GM19193 (cell line): ENCODE data around the gene SNX20.

Source experiments
- POLR2A ChIP-seq: IDR thresholded peaks from 4 replicates; pipeline ENCODE4 v1.6.1; 2011; ENCODE audit not compliant: insufficient read depth, insufficient read length; ENCODE audit errors: extremely low read depth

The SNX20 gene

DNA sequence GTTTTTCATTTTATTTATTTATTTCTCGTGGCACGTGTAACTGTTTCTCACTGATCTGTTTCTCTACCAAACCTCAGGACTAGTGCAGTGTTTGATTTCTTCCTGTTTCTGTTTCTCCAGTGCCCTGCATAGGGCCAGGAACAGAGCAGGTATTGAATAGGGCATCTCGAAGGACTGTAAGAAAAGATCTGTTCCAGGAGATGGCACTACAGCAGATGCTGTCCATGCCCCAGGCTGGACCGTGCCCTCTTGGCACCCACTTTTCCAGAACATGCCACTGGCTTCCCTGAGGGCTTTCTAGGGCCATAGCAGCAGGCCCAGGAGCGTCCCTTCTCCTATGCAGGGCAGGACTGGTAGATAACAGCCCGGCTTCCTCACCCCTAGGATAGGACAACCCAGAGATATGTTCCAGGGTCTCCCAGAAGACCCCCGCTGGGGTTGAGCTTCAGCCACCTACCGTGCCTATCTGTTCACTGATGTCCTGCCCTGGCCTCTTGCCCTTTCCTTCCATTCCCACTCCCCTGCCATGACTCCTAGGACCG lies 4.4 kb downstream of the SNX20 start:
- TF ChIP-seq POLR2A: no peak

GRCh38 chr16:50675686-50676610 lies 5.2 kb downstream of the SNX20 start:
- TF ChIP-seq POLR2A: no peak

DNA sequence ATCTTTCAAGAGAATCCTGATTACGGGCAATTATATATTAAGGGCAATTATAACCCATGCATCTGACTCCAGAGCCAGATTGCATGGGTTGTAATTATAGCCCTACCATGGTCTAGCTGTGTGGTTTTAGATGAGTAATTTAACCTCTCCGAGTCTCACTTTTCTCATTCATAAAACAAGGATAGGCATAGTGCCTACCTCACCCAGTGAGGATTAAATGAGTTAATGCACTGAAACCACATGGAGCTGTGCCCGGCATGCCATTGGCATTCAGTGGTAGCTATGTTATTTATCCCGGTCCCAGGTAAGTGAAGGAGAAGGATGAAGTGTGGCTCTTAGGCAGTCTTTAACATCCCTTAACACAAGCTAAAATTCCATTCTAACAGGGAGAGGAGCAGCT lies 6.3 kb downstream of the SNX20 start:
- no peak for TF ChIP-seq POLR2A

- TF ChIP-seq POLR2A: no peak
These were observed 7.4 kb downstream of the SNX20 start for GRCh38 chr16:50673496-50674275.

- TF ChIP-seq POLR2A: no peak
These were observed 9.4 kb downstream of the SNX20 start for GRCh38 chr16:50671644-50672260.

GRCh38 chr16:50670476-50670875 lies 10.6 kb downstream of the SNX20 start:
- TF ChIP-seq POLR2A: no peak

DNA sequence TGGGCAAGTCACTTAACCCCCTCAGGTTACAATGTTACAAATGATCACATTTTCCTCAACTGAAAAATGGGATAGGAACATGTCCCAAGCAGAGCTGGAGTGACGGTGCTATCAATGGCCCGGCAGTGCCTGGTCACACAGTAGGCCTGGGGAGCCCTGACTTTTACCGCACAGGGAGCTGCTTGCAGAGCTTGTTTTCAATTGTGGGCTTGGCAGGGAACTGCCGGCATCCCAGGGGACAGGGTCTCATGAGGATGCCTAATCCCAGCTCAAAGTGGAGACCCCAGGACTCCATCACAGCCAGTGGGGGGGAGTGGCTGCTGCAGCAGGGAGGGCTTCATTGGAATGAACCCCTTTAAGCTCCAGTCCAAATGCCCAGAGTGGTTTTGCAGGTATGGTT lies 11.4 kb downstream of the SNX20 start:
- TF ChIP-seq POLR2A: no peak

DNA sequence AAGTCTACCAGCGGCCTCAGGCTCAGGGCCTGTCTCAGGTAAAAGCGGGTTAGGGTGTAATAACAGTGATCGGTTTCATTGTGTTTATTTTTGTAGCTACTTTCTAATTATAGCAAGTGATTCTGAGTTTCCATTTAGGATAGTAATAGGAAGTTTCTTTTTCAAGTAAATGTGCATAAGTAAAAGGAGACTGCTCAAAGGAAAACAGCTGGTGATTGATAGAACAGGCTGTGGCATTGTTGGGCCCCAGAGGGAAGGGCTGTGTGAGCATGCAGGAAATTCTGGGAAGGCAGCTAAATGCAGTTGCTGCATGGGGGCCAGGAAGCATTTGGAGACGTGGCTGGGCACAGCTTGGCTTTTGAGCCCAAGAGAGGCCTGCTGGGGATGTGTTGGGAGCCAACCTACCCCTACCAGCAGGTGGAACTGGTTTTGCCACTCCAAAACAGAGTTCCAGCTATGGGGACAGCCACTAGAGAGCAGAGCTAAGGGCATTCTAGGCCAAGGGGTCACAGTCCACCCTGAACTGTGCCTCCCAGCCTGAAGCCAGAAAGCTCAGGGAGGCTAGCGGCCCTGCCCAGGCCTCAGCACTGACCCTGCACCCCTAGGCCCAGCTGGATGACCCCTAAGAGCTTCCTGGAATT lies 12.6 kb downstream of the SNX20 start:
- TF ChIP-seq POLR2A: no peak

DNA sequence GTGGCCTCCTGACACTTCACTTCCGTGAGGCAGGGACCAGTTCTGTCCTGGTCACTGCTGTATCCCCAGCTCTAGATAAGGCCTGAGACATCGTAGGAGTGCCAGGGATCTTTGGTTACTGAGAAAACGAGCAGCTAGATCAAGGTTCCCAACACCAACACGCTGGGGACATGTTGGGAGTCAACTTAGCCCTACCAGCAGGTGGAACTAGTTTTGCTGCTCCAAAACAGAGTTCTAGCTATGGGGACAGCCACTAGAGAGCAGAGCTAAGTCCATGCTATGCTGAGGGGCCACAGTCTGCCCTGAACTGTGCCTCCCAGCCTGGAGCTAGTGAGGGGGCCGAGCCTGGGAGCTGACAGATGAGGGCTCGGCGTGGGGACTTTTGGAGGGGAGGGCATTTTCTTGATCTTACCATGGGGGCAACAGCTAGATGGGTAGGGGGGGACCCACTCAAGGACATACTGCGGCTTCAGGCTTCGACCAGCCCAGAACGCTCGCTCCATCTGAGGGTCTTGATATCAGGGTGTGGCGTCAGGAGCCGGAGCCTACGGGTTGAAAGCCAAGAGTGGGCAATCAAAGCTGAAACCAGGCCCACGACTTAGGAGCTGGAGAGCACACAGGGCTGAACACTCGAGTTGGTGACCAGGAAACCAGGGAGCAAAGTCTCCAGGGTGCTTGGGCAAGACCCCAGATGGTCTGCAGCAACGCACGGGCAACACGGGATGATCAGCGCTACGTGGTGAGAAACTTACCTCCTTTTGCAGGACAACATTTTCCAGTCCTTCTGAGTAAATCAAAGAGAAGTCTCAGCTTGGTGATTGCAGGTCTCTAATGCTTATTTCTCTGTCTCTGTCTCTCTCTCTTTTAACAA lies 13.4 kb downstream of the SNX20 start:
- no peak for TF ChIP-seq POLR2A

DNA sequence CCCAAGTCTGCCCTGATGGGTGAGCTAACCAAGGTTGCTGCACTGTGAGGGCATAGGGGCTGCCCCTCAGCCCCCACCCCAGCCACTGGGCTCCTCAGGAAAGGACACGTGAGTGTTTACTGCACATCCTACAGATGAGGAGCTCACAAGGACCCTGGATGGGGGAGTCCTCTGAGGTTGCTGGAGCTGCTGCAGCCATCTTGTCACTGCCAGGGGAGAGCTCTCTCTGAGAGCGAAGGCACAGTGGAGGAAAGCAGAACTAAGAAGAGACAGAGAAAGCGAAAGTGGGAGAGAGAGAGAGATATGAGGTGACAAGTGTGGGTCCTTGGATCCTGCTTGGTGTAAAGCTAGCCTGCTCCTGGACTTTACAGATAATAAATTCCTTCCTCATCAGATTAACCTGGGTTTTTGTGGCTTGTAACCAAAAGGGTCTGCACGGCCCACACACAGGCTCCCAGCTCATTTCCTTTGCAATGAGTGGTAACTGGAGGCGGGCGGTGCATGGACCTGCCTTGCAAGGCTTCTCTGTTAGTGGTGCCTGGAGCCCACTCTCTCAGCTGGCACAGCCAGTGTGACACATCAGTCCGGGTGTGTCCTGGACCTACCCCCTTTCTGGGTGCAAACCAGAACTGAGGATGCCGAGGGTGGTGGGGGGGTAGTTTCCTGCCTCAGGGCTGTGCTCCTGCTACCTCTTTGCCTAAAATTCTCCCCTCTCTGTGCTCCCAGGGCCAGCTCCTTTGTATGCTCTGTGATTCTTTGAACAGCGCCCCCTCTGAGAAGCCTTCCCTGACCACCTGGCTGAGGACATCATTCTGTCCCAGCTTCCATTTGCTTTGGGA lies 14.2 kb downstream of the SNX20 start:
- peak; percentile 59 for TF ChIP-seq POLR2A

DNA sequence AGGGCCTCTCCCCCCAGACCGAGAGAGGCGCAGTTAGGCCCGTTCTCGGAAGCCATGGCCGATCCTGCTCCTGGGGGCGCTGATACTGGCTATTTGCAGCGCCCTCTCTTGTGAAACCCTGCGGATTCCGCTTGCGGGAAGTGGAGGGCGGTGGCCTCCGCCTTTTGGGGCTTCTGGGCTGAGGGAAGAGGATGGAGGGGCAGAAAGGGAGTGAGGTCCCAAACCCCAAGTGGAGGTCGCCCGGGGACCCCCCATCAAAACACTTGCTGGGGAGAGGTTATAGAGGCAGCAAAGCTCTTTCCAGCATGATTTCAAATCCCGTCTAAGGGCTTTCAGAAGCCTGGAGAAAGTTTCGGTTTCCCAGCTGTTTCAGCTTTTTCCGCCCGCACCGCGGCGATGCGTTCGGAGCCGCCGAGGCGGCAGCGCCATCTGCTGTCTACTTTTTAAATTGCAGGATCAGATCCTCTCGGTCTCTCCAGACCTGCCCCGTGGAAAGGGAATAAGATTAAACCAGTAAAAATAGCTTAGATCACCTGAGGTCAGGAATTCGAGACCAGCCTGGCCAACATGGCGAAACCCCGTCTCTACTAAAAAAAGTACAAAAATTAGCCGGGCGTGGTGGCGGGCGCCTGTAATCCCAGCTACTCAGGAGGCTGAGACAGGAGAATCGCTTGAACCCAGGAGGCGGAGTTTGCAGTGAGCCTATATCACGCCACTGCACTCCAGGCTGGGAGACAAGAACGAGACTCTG lies 15.8 kb downstream of the SNX20 start:
- no peak for TF ChIP-seq POLR2A

- TF ChIP-seq POLR2A: no peak
These were observed 16.8 kb downstream of the SNX20 start for GRCh38 chr16:50664270-50664669.

DNA sequence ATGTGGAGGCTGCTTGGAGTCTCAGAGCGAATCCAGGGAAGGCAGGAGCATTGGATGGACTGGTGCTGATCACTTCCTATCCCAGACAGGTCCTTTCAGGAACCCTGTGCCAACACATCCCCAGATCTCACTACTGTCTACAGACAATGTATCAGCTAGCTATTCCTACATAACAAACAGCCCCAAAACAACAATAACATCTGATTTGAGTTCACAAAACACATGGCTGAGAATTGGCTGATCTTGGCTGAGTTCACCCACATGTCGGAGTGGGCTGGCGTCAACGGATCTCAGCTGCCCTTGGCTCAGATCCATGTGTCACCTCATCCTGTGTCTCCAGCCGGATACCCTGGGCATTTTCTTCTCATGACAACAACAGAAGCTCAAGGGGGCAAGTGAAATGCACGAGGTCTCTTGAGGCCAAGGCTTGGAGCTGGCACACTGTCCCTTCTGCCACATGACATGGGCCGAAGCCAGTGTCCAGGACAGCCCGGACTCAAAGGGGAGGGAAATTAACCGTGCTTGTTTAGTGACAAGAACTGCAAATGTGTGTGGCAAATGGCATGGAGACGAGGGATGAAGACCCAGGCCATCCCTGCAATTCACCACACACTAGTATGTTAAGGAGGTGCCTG lies 18.7 kb downstream of the SNX20 start:
- TF ChIP-seq POLR2A: no peak
